Measurements from ENCODE around the gene PITPNC1. TPM values are rescaled to one million over a fixed set of nuclear protein-coding genes. Genes with fewer than 3 reads are reported as not detected.
"Not testable (repeated sequence)": the region's sequence is repeated elsewhere in the genome, so short reads cannot be mapped to it uniquely, and the experiment has no call there.

PITPNC1 gene
- total RNA-seq, 1 experiment from 2014 or later = 22.3 TPM

DNA sequence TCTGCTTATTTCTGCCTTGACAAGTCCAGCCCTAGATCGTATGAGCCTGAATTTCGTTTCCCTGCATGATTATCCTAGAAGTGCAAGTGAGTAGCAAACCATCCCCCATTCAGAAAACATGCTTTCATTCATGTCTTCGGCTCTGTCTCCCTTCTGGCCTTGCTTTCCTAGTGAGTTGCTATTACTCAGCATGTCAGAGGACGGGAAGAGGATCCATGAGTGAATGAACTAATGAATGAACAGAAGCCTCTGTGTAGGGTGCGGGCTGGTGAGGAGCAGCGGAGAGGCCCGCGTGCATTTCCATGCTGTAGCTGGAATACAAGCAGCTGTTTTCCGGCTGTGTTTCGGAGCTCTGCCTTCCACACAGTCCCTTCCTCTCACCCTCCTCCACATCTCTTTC is 184.9 kb downstream of the PITPNC1 start:
- in situ Hi-C loops (cut with HindIII; ENCODE audit: low pct_unique_long_range_greater_than_20kb, low sequenced_read_pairs) = no loop called here
- DNase-seq (ENCODE audit: low read depth, low spot score) = no peak

- in situ Hi-C loops (cut with HindIII; ENCODE audit: low pct_unique_long_range_greater_than_20kb, low sequenced_read_pairs) = no loop called here
- DNase-seq (ENCODE audit: low read depth, low spot score) = no peak
Measured at GRCh38 chr17:67563692-67564228, 186.7 kb downstream of the PITPNC1 start.

GRCh38 chr17:67565068-67565467 is 188.0 kb downstream of the PITPNC1 start:
- in situ Hi-C loops (cut with HindIII; ENCODE audit: low pct_unique_long_range_greater_than_20kb, low sequenced_read_pairs) = no loop called here
- no peak for DNase-seq (ENCODE audit: low read depth, low spot score)

- in situ Hi-C loops (cut with HindIII; ENCODE audit: low pct_unique_long_range_greater_than_20kb, low sequenced_read_pairs) = no loop called here
- no peak for DNase-seq (ENCODE audit: low read depth, low spot score)
Measured at GRCh38 chr17:67566656-67567055, 189.6 kb downstream of the PITPNC1 start.

DNA sequence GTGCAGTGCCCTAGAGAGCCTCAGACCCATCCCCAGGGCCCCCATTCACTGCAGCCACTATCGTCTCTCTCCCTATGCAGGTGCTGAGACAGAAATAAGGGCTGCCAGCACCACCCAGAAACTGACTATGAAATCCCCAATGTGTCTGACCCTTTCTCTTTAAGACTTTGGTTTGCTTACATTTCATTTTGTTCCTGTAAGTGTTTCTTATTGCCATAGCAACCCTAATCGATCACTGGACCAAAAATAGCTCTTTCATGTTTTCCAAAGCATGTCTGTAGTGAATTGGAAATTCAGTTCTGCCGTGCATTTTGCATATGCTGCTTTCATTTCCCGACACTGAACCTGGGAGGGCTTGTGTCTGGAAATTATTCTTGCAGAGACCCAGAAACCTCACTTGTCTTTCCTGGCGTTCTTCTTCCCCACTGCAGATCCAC is 192.0 kb downstream of the PITPNC1 start:
- in situ Hi-C loops (cut with HindIII; ENCODE audit: low pct_unique_long_range_greater_than_20kb, low sequenced_read_pairs) = no loop called here
- no peak for DNase-seq (ENCODE audit: low read depth, low spot score)

DNA sequence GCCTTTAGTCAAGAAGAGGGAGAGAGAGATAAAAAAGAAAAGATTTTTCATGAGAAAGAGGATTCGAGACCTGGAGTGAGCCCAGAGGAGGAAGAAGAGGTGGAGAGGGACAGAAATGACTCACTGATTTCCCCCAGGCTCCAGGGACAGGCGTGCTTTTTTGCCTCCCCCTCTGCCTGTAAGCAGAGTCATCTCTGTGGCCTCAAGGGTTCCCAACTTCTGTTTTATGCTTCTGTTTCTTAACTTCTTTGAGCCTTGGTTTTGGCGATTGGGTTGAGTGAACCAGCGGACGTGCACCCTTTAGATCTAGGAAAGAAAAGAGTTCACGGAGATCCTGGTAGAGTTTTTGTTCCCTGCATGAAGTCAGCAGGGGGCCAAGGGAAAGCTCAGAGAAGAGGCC is 192.8 kb downstream of the PITPNC1 start:
- in situ Hi-C loops (cut with HindIII; ENCODE audit: low pct_unique_long_range_greater_than_20kb, low sequenced_read_pairs) = no loop called here
- DNase-seq (ENCODE audit: low read depth, low spot score) = no peak

GRCh38 chr17:67570797-67571196 is 193.7 kb downstream of the PITPNC1 start:
- no peak for DNase-seq (ENCODE audit: low read depth, low spot score)
- in situ Hi-C loops (cut with HindIII; ENCODE audit: low pct_unique_long_range_greater_than_20kb, low sequenced_read_pairs) = no loop called here

DNA sequence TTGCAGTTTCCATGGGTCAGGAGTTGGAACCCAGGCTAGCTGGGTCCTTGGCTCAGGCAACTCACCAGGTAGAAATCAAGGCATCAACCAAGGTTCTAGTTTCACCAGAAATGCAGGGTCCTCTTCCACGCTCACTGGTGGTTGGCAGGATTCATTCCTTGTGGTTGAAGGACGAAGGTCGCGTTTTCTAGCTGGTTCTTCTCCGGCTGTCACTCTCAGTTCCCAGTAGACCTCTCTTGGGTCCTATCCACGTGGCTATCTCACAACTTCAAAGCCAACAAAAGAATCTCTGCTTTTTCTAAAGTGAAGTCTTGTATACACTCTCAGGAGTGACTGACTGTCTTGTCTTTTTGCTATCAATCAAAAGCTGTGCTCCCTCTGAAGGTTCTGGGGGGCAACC is 194.4 kb downstream of the PITPNC1 start:
- in situ Hi-C loops (cut with HindIII; ENCODE audit: low pct_unique_long_range_greater_than_20kb, low sequenced_read_pairs) = no loop called here
- no peak for DNase-seq (ENCODE audit: low read depth, low spot score)

- DNase-seq (ENCODE audit: low read depth, low spot score) = no peak
- in situ Hi-C loops (cut with HindIII; ENCODE audit: low pct_unique_long_range_greater_than_20kb, low sequenced_read_pairs) = no loop called here
Measured at GRCh38 chr17:67573987-67574657, 197.0 kb downstream of the PITPNC1 start.

DNA sequence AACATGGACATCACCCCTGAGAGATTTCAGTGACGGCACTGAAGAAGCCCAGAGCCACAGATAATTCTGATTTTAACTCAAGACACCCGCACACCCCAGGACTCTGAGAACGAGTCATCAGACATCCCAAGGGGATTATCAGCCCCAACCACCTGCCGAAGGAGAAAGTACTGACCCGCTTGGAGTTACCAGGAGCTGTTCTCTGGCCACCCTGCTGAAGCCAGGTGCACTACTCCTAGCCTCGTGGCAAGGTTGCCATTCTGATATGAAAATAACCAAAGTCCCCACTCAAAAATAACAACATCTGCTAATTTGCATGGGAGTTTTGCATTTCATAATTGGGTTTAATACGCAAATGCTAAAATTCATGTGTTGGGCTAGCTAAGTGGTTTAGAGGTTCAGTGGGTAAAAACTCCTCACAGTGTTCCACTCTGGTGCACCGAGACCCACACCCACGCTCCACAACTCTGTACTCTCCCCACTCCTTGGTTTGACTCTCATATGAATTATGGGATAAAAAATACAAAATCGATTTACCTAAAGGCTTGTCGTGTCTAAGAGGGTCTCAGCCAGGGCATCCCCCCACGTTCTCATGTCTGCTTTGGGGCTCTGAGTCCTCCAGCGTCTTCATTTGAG is 197.7 kb downstream of the PITPNC1 start:
- in situ Hi-C loops (cut with HindIII; ENCODE audit: low pct_unique_long_range_greater_than_20kb, low sequenced_read_pairs) = no loop called here
- no peak for DNase-seq (ENCODE audit: low read depth, low spot score)

GRCh38 chr17:67575325-67575724 is 198.2 kb downstream of the PITPNC1 start:
- in situ Hi-C loops (cut with HindIII; ENCODE audit: low pct_unique_long_range_greater_than_20kb, low sequenced_read_pairs) = no loop called here
- no peak for DNase-seq (ENCODE audit: low read depth, low spot score)

GRCh38 chr17:67576471-67577115 is 199.5 kb downstream of the PITPNC1 start:
- in situ Hi-C loops (cut with HindIII; ENCODE audit: low pct_unique_long_range_greater_than_20kb, low sequenced_read_pairs) = no loop called here
- DNase-seq (ENCODE audit: low read depth, low spot score) = no peak

- in situ Hi-C loops (cut with HindIII; ENCODE audit: low pct_unique_long_range_greater_than_20kb, low sequenced_read_pairs) = no loop called here
- DNase-seq (ENCODE audit: low read depth, low spot score) = no peak
Measured at GRCh38 chr17:67577429-67578141, 200.5 kb downstream of the PITPNC1 start.

- in situ Hi-C loops (cut with HindIII; ENCODE audit: low pct_unique_long_range_greater_than_20kb, low sequenced_read_pairs) = no loop called here
- DNase-seq (ENCODE audit: low read depth, low spot score) = no peak
Measured at GRCh38 chr17:67578142-67578457, 201.0 kb downstream of the PITPNC1 start.

- in situ Hi-C loops (cut with HindIII; ENCODE audit: low pct_unique_long_range_greater_than_20kb, low sequenced_read_pairs); DNase-seq (ENCODE audit: low read depth, low spot score): not testable (repeated sequence)
Measured at GRCh38 chr17:67578679-67579405, 201.8 kb downstream of the PITPNC1 start.

DNA sequence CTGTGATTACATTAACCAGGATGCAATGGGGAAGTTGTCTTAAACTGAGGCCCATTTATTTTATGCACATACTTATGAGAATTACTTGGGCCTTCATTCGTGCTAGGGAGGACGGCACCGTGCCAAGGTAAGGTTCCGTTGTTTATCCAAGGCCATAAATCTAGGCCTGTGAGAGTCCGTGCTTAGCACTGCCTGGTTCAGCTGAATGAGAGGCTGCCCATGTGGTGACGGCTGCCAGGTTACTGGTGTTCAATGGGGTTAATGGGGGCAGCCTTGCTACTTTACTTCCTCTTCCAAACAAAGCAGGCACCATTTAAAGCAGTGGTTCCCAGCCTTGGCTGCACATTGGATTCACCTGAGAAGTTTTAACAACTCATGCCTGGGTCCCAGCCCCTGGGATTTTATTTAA is 205.6 kb downstream of the PITPNC1 start:
- no peak for DNase-seq (ENCODE audit: low read depth, low spot score)
- in situ Hi-C loops (cut with HindIII; ENCODE audit: low pct_unique_long_range_greater_than_20kb, low sequenced_read_pairs) = no loop called here

- no peak for DNase-seq (ENCODE audit: low read depth, low spot score)
- in situ Hi-C loops (cut with HindIII; ENCODE audit: low pct_unique_long_range_greater_than_20kb, low sequenced_read_pairs) = no loop called here
Measured at GRCh38 chr17:67585077-67585602, 208.1 kb downstream of the PITPNC1 start.
